Stimulated activated CD8-positive, alpha-beta memory T cell treated with anti-CD3 and anti-CD28 coated beads, Interleukin-15, amount 100 ng/mL, for 24 hours (primary cell): ENCODE results near the gene RTN1.

Experiments
- DNase-seq: peaks from one replicate; pipeline ENCODE4 v3.0.0-alpha.2; 2020; ENCODE audit warnings: low read depth

The RTN1 gene

DNA sequence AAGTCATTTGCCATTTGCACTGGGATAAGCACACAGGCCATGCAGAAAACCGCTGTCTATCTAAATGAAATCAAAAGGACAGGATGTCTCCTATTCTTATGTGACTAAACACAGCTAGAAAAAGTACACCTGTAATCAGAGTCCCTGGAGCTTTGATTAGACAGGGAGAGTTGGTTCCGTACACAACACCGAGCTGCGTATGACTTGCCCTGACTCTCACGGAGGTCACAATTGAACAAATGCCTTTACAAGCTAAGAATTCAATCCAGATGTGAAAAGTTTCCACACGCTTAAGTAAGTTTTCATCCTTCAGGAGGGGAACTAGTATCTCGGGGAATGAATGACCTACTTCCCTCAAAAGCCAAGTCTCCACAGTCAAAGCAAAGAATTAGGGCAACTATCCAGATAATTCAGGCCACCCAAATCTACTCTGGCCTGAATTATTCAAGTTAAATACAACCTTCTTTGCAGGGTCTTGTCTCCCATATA, 67.5 kb downstream of the RTN1 start:
- DNase-seq = no peak

DNA sequence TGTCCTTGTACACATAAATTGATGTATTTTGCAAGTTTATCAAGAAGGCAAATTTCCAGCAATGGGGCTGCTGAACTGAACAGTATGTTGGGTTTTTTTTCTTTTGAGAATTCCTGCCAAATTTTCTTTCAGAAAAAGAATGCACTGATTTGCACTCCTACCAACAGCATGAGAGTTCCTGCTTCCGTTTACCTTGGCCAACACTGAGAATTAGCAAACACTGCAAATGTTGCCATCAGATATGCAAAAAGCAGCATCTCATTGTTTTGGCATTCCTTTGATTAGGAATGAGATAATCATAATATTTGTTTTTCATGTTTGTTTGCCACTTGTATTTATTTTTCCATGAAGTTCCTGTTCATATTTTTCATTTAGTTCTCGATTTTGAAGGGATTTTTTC, 82.4 kb downstream of the RTN1 start:
- DNase-seq = no peak

DNA sequence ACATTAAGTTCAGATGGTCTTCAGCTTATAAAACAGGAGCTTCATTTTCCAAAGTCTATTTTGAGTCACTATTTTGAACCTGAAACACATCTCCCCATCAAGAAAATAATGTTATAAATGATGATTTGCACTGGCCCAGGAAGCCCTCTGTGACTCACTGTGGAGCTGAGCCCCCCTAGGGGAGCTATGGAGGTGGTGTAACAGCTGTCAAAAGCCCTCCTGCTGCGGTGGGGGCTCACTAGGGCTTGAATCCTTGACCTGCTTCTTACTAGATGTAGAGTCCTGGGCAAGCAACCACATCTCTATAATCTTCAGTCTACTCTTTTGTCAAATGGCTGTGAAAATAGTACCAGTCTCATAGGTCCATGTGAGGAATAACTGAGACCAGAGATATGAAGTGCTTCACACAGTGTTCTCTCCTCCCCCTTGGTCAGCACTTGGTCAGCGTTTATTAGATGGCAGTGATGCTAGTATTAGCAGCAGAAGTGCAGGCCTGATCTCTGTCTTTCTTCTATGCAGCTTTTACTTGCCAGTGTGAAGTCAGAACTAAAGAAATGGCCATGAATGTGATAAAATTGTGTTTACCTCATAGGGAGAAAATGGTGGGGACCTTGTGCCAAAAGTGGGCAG, 83.4 kb downstream of the RTN1 start:
- DNase-seq = no peak

DNA sequence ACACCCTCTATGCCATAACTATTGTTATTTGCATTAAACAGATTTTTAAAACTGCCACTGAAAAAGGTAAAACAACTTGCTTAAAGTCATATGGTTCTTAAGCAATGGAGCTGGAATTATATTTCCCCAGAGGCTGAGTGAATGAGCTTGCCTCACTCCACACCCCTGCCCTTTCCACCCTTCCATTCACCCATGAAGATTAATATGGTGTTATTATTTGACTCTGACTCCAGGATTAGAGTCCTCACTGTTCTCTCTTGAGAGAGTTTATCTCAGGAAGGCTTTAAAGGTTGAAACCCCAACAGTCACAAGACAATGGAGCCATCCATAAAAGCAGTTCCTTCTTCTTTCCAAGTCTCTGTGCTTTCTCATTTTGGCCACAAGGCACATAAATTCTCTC, 84.9 kb downstream of the RTN1 start:
- no peak for DNase-seq

DNA sequence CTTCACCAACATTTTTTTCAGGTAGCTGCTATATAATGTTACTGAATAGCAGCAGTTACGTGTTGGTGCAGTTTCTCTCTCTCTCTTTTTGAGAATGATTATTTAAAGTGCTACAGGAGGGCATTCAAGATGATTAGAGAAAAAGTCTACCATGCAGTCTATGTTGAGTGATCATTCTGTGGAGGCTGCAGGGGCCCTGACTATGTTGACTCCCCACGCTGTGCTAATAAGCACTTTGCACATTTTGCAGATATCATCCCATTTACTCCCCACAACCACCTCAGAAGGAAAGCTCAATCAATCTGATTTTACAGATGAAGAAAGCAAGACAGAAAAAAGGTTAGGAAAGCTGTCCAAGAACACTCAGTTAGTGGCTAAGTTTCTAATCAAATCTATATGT, 87.8 kb downstream of the RTN1 start:
- DNase-seq = no peak

DNA sequence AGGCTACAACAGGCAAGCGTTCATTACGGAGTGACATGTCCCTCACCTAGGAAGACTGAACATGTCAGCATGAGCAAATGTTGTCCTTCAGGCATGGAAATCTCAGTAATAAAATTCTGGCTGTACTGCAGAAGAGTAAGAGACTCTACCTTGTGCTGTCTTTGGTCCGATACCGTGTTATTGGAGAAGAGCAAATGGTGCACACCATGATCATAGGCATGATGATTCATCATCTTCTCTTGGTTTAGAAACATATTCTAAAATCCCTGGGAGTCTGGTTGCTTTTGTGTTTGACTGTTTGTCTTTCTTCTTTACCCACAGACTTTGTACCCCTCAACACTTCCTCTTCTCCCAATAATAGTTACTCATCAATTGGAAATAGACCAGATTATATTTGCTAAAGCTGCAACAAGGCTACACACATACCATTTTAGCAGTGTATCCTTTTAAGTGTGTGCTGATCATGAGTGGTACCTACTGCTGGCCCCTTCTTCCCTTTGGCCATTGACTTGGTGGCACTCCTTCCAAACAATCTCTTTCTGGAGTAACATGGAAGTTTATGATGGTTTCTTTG, 93.5 kb downstream of the RTN1 start:
- DNase-seq = no peak

DNA sequence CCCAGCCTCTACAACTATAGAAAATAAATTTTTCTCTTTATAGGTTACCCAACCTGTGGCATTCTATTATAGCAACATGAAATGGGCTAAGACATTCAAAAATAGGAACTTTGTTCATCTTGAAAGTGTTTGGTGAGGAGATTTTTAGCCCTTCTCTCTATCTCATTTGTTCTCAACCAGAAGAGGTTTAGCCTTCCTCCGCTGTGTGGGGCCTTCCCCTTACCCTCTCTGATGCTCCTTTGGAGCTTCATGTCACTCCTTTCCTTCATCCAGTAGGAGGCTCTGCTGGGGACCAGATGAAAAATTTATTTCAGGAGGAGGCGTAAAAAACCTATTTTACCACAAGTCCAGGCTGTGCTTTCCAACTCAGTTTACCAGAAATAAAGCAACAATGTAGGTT, 94.1 kb downstream of the RTN1 start:
- DNase-seq = no peak

DNA sequence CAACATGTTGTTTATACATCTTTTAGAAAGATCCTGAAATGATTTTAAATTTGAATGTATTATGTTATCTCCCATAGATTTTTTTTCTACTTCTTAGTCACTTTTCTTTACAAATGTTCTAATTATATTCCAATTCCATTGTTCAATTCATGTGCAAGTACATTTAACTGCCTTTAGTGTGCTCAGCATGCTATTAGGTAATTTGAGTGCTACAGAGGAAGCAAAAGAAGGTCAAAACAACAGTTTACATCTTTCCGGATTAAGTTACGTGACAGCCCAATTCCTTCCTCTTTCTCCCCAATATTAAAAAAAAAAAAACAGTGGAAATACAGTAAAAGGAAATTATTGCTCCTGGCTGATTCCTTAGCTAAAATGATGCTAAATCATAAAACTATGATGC, 98.3 kb downstream of the RTN1 start:
- DNase-seq = no peak

DNA sequence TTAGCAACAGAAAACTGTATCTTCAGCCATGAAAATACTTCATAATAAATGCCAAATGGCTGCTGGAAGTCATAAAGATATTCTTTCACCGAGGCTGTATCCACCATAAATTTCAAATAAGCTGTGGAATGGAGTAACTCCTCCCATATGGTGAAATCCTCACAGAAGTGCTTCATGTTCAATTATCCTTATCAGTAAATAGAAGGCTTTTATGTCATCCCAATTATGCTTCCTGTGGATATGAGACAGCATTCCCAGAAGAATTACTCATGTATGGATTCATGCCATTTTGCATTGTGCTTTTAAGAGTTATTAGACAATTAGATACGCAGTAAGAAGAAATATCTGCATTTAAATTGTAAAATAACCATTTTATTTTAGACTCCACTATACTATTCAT, 99.0 kb downstream of the RTN1 start:
- no peak for DNase-seq

DNA sequence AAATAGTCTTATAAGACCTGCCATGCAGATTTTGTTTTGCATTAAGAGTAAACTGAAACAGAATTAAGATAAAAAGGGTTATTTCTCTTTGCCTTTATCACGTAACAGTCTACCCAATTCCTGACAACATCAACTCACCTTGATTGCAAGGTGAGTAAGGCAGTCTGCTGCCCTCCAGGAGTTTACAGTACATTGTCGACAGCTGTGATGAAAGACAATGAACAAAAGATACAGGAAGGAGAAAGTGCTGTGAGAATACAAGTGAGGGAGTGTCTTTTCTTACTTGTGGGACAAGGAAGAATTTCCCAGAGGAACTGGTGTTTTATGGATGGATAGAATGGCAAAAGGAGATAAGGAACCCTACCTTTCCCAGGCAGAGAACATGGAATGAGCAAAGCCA, 101.0 kb downstream of the RTN1 start:
- DNase-seq = no peak

DNA sequence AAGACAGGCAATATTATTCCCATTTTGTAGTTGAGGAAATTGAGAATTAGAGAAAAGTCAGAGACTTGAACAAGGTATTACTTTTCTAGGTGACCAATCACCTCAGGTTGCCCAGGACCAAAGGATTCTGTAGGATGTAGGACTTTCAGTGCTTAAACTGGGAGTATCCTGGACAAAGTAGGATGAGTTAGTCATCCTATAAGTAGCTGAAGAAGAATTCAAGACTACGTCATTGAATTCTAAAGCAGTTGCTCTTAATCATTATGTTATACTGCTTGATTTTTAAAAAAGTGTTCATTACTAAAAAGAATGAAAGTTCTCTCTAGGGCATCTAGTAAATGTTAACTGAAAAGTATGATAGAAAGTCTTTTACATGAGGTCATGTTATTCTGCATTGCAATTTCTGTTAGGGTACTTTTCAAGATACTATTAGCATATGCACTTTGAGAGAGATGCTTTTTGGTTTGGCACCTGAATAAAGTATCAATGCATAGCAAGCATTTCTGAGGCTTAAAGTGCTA, 101.7 kb downstream of the RTN1 start:
- DNase-seq = no peak

DNA sequence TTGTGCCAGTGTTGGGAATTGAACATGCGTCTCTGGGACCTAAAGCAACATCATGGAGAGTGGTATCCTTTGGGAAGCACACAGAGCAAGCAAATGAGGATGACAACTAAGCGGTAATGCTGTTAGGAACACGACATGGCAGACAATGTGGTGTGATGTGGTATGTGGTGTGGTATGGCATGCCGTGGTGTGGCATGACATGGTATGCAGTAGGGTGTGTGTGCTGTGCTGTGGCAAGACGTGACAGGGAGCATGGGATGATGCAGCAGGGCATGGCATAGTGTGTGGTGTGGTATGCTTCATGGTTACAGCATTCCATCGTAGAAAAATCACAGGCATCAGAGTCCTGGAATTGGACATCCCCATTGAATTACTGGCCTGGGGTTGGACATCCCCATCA, 108.7 kb downstream of the RTN1 start:
- DNase-seq = no peak

DNA sequence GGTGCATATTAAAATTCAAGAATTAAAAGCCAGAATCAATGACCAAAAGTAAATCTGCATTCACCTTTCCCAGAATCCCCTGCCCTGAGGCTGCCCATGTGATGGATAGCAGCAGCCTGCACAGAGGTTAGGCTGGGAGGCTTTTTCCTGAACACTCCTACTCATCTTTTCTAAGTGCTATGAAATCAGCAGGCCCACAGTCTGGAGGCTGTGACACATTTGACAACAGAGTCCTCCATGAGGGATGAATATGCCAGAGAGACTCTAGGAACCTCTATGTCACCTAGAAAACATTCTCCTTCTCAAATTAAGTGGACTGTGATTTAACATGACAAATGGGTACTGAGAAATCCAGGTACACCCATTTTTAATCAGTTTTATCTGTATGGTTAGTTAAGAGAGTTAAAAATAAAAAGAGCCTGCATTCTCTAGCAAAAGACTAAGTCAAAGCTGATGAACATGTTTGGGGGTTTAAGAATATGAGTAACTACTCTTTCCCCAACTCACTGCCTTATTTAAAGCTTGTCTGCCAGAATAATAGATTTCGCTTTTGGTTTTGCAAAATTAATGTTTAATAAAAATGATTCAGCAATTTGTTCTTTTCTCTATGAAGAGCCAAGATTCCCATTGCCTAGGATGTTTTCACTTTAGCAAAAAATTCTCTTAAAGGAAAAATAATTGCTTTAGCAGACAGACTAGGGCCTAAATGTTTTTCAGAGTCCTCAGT, 115.0 kb downstream of the RTN1 start:
- DNase-seq = no peak

DNA sequence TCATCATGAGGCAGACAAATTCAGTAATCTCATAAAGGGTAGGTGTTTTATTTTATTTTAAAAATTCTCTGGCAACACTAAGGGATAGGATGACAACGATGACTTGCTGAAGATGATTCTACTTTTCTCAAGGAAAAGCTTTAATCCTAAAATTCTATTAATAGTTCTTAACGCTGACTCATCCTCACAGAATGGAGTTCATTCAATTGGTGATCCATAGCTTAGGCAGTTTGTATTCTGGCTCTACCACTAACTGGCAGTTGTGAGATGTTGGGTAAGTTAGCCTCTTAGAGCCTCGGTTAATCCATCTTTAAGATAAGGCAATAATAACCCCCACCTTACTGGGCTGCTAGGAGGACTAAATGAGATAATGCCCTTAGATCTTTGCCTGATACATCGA, 116.3 kb downstream of the RTN1 start:
- no peak for DNase-seq

DNA sequence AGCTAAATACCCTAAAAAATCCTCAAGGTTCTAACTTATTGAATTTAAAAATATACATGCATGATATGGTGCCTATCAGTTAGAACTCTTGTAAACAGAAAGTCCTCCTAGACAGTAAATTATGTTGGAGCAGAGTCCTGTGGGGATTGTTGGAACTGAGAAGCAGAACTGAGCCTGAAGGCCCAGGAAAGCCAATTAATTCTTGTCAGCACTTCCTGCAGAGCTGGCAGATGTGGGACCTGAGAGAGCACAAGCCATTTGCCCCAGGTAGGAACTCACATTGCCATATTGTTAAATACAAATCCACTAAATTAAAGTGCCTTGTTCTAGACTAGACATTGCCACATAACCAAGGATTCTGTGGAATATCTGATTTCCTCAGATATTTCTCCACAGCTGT, 117.1 kb downstream of the RTN1 start:
- DNase-seq = no peak

DNA sequence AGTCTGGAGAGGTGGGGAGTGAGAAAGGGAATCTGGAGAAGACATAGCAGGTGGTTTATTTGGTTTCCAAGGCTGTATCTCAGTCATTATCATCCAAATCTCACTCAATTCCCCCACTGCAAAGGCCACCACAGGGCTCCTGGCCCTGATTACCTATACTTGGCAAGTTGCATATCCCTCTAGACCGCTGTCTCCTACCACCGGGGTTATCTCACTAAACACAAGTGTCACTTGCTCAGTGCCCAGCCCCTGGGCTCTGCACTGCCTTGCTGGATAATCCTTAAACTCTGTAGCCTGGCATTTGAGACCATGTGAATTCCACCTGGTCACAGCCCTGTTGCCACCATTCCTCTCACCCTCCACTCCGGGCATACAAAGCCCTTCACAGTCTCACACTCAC, 119.0 kb downstream of the RTN1 start:
- DNase-seq = no peak

DNA sequence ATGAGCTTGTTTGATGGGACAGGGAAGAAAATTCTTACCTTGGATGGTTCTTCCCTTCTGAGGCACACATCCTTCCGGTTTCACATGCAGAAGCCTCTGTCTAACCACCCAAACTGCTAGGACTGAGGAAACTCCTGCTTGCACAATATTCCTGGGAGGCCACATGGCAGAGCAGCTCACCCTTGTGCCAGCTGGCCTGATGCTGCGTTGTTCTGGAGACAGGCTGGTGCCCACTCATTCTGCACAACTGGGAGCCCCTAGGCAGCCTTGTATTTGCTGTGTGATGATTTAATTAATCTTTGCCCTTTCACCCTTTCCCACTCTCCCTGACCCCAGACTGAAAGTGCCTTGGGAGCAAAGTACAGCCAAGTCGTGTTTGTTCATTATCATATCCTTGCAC, 130.8 kb downstream of the RTN1 start:
- DNase-seq = no peak

DNA sequence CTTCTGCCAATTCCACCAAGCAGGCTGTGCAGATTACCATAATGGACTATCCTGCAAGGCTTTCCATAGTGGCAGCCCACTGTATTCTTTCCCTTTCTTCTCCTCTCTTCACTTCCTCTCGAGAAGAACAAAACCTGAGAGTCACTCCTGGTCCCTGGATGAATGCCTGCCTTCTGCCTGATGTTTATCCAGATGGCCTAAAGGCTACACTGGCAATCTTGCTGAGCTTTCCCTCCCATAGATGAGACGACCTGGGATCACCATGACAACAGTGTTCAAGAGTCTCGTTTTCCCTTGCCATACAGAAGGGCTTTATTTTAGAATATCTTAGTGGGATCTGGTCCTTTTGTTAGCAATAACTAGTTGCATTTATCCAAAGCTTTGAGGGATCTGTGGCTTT, 142.3 kb downstream of the RTN1 start:
- DNase-seq = no peak

DNA sequence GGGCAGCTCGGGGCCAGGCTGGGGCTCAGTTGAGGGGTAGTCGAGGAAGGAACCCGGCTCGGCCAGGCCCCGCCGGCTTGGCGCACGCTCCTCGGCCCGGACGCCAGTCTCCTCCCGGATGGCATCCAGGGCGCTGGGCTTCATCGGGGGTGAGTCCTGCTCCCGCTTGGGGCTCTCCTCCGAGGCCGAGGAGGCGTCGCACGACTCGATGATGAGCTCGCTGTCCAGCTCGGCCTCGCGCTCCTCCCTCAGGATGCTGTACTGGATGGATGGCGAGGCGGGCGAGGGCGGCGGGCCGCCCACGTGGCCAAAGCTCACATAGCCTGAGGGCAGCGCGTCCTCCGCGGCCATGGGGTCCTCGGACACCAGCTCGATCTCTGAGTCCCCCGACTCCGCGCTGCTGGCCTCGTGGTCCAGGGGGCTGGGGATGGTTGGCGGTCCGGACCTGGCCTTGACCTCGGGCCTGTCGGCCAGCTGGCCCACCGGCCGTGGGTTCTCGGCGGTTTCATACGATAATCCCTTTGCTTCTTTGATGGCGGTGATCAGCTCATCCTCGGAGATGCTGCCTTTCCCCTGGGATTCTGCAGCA, 143.4 kb downstream of the RTN1 start:
- no peak for DNase-seq

DNA sequence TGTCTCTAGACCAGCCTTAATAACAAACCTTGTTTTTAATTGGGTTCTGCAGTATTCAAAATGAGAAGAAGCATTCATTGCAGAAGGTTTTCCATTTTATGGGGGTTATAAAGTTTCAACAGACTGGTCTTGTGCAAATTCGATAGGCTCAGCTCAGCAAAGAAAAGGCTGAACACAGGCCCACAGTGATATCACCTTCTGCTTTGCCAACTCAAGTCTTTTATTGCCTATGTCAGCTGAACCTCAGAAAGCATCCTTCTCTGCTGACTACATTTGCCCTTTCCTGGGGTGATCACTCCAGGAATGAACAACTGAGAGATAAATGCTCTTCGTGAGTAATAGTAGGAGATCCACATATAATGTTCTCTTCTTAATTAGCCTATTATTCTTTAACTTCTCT, 159.5 kb downstream of the RTN1 start:
- DNase-seq = no peak

DNA sequence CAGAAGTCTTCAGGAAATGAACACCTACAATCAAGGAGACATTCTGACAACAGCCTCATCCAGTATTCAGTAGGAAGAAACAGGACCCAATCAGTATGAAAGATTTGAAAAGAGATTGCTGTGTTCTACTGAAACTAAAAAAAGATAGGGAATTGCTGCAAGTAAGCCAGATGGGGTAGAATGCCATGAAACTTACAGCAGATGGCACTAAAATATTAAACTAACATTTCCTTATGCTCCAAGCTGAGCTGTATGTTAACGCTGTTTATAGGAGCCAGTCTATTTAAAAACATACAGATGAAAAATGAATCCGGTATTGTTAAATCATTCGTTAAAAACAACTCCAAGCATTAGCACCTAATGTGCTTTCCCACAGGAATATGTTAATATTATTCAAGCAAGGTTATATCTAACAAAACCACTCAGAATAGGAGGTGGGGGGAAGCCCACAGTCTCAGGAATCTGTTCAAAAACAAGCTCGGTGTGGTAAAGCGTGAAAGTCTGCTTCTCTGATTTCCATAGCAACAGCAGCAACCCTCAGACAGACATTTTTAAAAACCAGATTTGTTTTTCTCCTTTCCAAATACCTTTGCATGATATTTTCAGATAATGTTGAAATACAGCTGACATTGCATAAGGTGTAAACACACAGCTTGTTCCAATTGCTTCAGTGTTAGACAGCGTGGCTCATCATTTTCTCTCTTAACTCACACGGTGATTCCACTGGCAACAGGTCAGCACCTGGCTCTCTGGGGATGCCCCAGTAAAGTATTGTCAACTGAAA, 162.6 kb downstream of the RTN1 start:
- no peak for DNase-seq

DNA sequence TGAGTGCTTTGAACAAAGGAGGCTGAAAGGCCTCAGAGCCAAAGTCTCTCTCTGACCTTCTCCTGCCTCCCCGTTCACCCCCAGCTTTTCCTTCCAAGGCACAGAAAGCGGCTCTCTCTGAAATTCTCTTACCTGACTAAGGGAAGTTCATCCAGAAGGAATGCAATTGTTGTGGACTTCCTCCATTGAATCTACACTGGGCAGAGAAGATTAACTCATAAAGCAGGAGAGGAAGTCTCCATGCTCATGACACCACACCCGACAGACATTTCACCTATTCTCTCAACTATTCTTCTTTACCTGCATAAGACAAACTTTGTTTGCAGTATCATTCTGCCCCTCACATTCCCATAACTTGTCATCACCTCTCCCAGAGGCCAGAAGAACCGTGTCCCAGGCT, 164.7 kb downstream of the RTN1 start:
- no peak for DNase-seq
